Measurements from ENCODE around the gene MACROD2.

MACROD2 gene

DNA sequence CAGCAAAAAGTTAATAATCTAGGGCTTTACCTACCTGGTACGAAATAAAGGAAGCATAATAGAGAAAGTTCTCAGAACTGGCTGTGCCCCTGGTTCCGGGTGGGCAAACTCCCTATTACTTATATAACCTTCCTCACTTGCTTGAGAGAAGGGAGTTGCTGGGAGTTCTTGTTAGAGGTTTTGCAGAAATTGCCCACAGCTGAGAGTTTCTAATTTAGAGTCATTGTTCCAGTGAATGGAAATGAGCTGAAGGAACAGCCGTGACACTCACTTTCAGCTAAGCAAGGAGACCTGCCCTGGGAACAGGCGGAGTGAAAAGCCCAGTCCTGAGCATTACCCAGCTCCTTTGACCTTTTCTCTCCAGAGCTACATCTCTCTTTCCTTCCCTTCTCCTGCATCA lies 936.7 kb downstream of the MACROD2 start:
- no peak for DNase-seq

DNA sequence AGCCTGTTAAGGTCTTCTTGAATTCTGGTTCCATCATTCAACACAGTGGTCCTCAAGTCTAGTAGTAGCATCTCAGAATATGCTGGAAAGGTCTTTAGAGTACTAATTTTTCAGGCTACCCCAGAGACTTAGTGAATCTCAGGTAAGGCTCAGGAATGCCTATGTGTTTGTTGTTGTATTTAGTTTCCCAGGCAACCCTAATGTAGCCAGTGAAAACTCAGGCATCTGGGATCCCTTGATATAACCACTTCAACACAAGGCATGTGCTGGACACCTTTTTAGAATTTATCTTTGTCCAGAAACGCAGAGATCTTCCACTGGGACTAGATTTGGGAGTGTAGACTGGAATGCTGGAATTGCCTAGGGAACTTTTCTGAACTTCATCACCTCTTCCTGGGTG lies 940.0 kb downstream of the MACROD2 start:
- DNase-seq = no peak

DNA sequence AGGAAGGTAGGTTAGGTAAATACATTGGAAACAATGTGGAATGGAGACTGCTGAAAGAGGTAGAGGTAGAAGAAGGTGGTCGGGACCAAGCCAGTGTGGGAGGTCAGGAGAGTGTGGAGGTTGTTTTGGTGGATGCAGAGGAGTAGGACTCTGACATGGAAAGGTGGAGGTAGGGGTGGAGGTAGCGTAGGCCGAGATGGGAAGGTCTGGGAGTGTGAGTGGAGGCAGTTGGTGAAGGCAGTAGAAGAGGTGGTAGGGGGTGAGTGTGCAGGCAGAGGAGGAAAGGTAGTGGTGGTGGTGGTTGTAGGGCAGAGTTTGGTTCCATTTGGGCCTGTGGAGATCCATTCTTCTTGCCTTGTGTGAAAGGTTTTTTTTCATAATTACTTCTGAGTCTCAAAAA lies 941.7 kb downstream of the MACROD2 start:
- DNase-seq = no peak

DNA sequence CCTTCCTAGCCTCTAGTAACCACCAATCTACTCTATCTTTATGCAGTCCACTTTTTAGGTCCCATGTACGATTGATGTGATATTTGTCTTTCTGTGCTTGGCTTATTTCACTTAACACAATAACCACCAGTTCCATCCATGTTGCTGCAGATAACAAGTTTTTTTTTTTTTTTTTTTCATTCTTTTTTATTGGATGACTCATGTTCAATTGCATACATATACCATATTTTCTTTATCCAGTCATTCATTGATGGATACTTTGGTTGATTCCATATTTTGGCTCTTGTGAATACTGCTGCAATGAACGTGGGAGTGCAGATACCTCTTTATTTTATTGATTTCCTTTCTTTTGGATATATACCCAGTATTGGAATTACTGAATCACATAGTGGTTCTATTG lies 942.5 kb downstream of the MACROD2 start:
- no peak for DNase-seq

DNA sequence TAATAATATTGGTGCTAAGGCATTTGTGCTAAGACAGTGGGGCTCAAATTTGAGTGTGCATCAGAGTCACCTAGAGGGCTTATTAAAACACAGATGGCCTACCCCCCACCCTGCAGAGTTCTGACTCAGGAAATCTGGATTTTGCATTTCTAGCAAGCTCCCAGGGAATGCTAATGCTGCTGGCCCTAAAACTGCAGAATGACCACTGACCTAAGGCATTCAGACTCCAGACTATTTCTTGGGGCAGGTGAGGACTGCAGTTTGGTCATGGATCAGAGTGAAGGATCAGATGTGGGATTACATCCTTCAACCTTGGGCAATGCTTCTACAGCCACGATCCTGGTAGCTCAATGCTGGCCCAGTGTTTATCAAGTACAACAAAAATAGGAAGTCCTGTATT lies 952.2 kb downstream of the MACROD2 start:
- no peak for DNase-seq

DNA sequence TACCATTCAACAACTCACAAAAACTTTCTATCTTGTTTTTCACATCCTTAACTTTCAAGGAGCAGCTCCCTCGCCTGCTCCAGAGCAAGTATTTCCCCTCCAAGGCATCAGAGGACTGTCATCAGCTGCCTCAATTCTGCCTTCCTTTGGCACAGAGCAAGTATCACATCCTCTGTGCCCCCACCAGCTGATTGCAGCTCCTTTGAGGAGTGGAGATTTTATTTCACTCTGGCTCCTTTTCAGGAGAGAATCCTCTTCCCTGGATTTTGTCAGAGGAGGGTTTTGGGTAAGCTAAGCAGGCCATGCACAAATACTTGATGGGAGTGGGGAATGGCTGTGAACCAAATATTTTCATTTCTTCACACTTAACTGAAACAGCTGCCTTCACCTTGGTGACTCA lies 952.6 kb downstream of the MACROD2 start:
- DNase-seq = no peak

DNA sequence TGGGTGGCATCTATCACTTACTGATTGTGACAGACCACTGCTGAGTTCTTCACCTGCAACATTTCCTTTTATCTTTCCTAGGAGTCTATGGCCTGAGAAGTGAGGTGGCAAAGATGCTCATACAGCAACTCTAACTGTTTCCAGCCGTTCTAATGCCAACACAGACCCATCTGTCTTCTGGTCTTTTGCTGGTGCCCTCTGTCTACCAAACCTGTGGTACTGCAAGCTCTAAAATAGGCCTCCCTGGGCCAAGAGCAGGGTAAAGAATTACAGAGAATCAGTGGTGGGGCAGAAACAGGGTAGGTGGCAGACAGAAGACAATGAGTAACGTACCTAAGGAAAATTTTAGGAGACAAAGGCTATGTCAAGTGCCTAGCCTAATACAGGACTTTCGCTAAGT lies 953.1 kb downstream of the MACROD2 start:
- no peak for DNase-seq

DNA sequence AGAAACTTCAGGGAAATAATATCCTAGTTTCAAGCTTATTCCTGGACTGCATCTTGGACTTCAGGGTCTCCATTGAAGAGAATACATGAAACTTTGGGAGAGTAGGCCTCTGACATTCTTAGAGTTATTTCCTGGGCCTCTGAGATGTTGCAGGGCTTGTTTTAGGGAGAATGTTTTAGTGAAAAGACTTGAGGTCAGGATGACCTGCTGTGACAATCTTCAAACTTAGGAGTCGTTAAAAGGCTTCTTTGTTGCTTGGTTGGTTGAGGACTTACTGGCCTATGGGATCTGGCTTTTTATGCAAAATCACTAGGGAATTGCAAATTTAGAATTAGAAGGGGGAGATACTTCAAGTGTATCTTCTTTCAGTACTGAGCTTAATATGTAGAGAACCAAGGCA lies 955.3 kb downstream of the MACROD2 start:
- DNase-seq = no peak

DNA sequence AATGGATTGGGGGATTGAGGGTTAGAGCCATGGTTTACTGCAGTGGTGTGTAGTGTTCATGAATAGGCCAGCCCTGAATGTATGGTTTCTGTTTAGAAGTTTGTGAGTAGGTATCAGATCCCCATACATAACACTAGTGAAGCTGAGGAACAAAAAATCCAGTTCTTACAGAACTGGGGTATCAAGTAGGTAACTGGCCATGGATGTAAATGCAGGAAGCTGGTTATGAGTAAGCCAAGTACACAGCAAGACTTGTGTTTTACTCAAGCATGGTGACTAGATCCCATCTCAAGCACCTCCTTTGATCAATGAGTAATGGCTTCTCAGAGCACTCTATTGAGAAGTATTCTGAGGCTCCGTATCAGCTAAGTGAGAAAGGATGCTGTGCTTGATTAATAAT lies 955.8 kb downstream of the MACROD2 start:
- no peak for DNase-seq

DNA sequence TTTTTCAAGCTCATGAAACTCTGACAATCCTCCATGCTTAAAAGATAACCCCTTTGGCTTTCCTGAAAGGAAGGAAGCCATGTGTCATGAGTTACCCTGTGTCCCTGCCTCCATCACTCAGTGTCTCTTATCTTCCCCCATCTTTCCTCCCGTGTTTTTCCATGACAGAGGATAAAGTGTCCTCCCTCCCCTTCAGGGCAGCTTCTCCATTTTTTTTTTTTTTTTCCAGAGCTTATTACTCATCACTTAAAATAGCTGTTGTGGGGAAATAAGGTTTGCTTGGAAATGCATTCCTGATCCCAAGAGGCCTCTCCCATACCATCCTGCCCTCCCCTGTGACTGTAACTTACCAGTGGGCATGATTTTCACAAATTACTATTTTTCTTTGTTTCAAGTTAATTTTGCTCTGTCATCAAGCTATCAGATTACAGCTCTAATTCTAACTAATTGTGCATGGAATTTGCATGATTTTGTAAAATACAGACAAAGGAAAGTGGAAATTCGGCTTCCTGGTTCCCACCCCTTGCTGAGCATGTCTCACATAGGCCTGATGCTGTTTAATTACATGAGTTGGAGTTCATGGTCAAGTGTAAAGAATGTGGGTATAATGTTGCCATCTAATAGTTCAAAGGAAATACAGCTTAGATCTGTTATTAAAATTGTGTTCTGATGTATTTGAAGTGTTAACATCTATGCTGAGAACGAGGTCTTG lies 956.5 kb downstream of the MACROD2 start:
- DNase-seq = no peak

DNA sequence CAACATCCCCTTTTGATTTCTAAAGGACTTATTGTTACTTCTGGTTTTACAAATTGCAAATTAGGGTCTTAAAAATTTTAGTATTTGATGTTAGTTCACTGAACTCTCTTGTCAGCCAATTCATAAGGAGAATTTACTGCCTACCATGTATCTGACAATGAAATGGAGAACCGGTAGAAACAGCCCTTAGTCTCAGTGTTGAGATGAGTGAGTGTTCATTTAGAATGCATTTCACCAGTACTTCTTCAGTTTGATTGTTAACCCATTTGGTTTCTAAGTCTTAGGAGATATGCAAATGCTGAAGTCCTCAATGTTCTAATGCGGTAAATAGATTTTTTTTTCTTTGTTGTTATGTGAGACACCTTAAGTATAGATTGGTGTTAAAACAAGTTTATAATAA lies 958.4 kb downstream of the MACROD2 start:
- DNase-seq = no peak

DNA sequence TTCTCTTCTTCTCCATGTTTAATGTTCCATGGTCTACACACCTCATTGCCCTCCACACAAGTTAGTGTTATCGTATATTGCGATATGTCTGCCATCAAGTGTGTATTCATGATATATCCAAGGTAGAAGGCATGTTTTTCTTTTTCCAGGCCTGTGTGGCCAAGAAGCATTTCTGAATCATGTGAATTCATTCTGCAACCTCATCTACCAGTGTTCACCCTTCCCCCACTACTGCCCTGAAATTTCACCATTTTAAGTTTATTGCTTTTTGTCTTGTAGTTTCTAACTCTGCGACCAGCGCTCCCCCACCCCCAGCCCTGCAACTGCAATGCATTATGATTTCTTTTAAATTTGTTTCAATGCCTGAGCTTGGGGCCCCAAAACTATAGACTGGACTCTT lies 960.1 kb downstream of the MACROD2 start:
- no peak for DNase-seq

DNA sequence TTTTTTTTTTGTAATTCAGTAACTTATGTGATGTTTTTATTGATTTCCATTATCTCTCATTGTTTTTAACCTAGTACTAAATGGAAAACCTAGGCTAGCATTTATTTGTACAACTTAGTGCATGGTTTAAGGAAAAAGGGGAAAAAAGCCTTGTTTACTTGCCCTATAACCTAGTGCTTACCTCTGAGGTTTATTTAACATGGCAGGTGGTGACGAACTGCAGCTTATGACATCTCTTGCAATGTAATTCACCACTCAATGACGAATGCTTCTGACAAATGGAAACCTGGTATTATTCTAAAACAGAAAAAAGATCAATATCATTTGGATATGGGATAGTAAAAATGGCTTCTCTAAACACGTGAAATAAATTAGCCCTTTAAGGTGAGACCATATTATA lies 960.7 kb downstream of the MACROD2 start:
- DNase-seq = no peak

DNA sequence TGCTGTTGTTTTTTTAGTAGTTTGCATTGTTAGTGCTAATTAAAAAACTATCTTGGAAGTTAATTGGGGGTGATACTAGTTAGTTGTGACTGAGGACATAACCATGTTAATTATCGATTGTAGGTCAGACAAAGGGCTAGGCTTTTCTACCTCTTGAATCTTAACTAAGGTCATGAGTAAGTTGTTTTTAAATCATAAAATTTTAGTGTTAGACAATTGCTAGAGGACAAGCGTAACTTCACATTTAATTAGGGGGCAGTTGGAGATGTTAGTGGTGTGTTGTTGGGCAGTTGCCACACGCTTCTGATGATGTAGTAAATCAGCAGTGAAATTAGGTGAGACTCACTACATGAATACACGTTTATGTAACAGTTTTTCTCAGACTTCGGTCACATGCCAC lies 961.2 kb downstream of the MACROD2 start:
- DNase-seq = no peak

DNA sequence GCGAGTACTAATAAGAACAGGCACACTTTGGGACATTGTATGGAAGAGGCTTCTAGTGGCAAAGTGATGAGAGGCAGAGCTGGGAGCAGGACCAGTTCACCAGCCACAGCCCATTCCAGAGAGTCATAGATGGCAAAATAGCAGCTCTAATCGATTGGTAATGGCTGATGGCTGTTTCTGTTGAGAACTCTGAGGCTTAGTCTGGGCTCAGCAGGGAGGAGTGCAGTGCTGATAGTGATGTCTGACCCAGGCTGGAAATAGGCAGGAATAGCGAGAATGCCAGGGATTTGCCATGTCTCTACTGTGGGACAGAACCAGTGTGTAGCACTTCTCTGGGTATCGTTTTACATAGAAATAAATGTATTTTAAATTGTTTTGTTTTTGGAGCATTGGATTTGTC lies 962.1 kb downstream of the MACROD2 start:
- DNase-seq = no peak

DNA sequence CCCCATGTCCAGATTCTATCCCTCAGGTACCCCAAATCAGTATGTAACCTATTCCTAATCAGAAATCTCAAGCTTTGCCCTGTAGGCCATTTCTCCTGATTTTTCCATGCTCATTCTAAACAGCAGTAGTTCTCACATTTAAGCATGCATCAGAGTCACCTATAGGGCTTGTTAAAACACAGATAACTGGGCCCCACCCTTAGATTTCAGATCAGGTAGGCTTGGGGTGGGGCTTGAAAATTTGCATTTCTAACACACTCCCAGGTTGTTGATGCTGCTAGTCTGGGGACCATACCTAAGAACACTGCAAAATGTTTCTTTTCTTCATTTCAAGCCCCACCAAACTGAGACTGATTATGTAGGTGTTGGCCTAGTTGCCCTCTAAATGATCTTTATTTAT lies 963.3 kb downstream of the MACROD2 start:
- DNase-seq = no peak

DNA sequence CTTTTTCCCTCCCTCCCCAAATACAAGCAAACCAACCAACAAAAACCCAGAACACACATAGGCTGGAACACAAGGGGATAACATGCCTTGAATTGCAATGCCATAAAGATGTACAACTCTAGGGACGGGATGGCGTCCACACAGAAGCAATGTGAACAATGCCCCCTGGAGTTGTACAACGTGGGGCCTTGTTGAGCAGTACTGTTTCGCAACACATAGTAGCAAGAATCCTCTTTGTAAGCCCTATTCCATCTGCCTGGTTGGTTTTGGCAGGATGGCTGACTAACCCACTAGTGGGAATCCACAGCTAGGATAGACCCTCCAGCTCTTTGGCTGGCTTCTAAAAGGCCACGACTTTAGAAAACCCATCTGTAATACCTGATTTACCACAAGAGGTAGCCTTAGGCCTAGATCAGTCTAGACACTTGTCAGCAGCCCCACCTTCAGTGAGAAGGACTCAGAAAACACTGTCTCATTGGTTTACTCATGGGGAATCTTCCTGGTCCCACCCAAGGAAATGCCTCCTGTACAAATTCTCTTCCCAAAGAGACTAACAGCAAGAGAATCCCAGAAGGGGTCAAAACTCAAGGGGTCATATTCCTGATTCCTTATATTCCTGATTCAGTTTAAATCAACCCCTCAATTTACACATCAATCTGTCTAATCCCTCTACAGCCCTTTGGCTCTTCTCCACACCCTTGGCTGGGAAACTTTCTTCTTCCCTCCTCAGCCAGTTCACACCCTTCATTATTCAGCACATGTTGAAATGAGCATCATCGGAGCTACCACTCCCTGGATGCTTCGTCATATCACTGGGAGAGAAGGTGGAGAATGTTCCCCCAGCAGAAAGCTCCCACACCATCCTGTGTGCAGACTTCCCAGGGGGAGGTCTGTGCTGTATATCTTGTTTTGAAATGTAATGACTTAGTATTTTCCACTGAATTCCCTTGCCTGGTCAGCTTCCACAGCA lies 964.5 kb downstream of the MACROD2 start:
- no peak for DNase-seq

DNA sequence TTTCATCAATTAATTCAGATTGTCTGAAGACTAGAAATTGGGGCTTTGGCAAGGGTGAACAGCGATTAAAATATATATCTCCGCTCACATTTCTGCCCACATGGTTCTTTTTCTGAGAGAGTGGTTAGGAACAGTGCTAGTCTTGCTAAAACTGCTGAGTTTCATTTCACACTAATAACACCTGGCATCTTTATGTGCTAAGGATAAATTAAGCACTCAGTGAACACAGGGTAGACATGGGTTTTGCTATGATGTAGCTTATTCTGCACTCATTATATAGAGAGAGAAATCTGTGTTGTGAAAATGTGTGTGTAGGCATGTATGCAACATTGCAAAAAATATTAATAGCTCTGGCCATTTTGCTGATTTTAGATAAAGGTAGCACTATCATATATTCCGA lies 965.5 kb downstream of the MACROD2 start:
- DNase-seq = no peak

DNA sequence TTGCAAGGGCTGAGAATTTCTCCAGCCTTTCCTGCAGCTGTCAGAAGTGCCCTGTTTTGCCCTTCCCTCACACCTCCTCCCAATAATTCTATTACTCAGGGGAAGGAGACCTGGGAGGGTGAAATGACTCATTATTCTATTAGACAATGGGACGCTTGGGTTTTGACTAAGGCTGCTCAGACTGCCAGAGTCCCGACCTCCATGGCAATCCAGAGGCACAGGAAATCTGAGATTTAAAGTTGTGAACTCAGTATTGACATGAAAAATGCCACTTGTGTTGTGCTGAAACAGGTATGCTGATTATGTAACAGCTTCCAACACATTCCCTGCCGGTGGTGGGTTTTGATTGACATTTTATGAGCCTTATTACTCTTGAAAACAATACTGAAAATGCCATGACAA lies 967.9 kb downstream of the MACROD2 start:
- no peak for DNase-seq

DNA sequence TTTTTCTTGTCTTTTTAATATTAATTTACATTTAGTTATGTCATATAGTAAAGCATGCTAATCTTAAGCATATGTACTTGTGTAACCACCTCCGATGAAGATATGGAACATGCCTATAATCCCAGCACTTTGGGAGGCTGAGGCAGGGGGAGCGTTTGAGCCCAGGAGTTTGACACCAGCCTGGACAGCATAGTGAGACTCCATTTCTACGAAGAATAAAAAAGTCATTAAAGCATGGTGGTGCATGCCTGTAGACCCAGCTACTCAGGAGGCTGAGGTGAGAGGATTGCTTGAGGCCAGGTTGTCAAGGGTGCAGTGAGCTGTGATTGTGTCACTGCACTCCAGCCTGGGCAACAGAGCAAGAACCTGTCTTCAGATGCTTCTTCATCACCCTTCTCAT lies 970.9 kb downstream of the MACROD2 start:
- DNase-seq = no peak

DNA sequence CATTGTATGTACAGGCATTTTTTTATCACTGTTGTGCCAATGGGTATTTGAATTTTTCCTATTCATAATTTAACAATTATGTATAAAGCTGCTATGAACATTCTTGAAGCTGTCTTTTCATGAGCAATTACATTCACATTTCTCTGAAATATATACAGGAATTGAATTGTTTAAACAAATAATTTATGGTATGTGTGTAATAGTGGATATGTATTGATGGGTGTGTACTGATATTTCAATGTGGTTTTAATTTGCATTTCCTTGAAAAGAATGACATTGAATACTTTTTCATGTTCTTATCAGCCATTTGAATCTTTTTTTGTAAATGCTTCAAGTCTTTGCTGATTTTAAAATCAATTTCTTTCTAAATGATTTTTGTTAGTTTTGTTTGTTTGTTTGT lies 971.5 kb downstream of the MACROD2 start:
- no peak for DNase-seq

DNA sequence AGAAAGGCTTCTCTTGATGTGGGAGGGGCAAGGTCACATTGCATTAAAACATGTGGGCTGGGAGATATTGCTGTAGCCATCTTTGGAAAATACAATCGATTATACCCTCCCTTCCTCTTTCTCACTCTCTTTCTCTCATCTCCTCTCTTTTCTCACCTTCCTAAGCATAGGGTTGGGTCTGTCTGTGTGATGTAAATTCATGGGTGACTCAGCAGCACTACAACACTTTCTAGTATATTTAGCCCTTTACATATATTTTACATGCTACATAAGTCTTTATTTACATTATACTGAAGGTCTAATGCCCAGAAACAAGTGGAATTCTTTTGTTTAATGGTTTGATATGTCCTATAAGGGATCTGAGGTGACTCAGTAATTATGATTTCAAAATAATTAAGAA lies 976.9 kb downstream of the MACROD2 start:
- DNase-seq = no peak

DNA sequence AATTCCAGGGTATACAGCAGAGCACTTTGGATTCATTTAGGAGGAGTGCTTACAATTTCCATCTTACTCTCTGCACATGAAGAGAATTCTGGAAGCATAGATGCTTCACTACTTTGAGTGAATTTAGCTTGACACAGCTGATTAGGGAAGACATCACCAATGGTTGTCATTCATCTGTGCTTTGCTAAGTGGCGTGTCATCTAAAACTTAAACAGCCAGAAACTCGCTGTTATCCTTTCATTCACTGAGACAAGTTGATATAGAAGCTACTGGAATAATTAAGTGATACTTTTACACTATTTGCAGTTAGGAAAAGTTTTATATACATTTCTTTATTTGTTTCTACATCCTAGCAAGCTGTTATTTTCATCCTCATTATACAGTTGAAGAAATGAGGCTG lies 977.4 kb downstream of the MACROD2 start:
- no peak for DNase-seq

DNA sequence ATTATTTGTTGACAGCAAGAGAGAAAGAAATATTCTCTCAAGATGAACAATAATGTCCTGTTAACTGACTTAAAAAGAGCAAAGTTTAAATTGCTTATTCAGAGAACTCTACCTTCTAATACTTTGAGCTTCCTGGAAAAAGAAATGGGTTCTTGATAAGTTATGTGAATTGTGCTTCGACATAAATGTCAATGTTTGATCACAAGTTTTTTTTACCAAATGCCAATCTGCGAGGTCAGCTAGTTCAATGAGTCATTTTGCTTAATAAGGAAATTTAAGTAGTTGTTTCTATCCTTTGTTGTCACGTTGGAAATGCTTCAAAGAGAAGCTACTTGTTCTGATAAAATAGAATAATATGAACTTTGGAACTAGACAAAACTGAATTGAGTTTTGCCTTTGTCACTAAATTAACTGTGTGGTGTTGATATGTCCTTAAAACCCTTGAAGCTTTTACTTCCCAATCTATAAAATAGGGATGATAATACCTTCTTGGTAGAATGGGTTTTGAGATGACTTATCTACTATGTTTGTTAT lies 984.2 kb downstream of the MACROD2 start:
- DNase-seq = no peak
